ENCODE data around the gene NMRK2. TPM values are rescaled to one million over a fixed set of nuclear protein-coding genes. Genes with fewer than 3 reads are reported as not detected.

NMRK2 gene
- total RNA-seq, 2 donors from 2014 or later, result 0.27 TPM; not detected in 1

- Histone ChIP-seq H3K4me1 (peaks cover 17% of the 10 kb centered on the region), H3K9ac (ENCODE audit: low read depth in 2 of 2, low read length in 2 of 2) (peak within 1 kb of the TSS; percentile 84 to 89), H3K9me3 (no peaks in the 10 kb centered on the region), H3K27me3 (no peaks in the 10 kb centered on the region), H3K36me3 (peaks cover 29% of the 10 kb centered on the region), H3K27ac (peak within 1 kb of the TSS; percentile 93), H3K4me3 (peak within 1 kb of the TSS; percentile 83)
- TF ChIP-seq CTCF (IDR thresholded peaks at IDR 0.05), result no peak
- intact Hi-C loops (cut with DNase I), result loop anchor here (5.0 to 10.0 kb wide), 2 partner anchors 150 to 222 kb away; no protein-coding TSS in a partner anchor
- peak; percentile 91 for DNase-seq
These were observed 52.2 kb downstream of the NMRK2 start, which contains the start of gene EEF2 for GRCh38 chr19:3984908-3985642. TSS of gene EEF2 (minus strand) at chr19:3985463. CDS start at chr19:3985380, 83 bp downstream.

- Histone ChIP-seq H3K9me3 (no peaks in the 10 kb centered on the region), H3K9ac (ENCODE audit: low read depth in 2 of 2, low read length in 2 of 2) (peak overlapping the region; percentile 84 to 89), H3K4me3 (peak overlapping the region; percentile 83), H3K36me3 (peaks cover 22% of the 10 kb centered on the region), H3K27ac (peak overlapping the region; percentile 26), H3K27me3 (no peaks in the 10 kb centered on the region), H3K4me1 (peaks cover 17% of the 10 kb centered on the region)
- DNase-seq, result no peak
- intact Hi-C loops (cut with DNase I), result loop anchor here (5.0 to 10.0 kb wide), 2 partner anchors 149 to 222 kb away; no protein-coding TSS in a partner anchor
- TF ChIP-seq CTCF (IDR thresholded peaks at IDR 0.05), result no peak
These were observed 52.9 kb downstream of the NMRK2 start for GRCh38 chr19:3985643-3986259.

- Histone ChIP-seq H3K4me3 (peak overlapping the region; percentile 83), H3K9me3 (no peaks in the 10 kb centered on the region), H3K4me1 (peaks cover 17% of the 10 kb centered on the region), H3K36me3 (peaks cover 15% of the 10 kb centered on the region), H3K27ac (peak overlapping the region; percentile 26), H3K9ac (ENCODE audit: low read depth in 2 of 2, low read length in 2 of 2) (peak overlapping the region; percentile 37 to 84), H3K27me3 (no peaks in the 10 kb centered on the region)
- peak; percentile 77 for DNase-seq
- TF ChIP-seq CTCF (IDR thresholded peaks at IDR 0.05), result peak; percentile 51
- intact Hi-C loops (cut with DNase I), result loop anchor here (5.0 to 10.0 kb wide), 2 partner anchors 148 to 221 kb away; no protein-coding TSS in a partner anchor
These were observed 53.6 kb downstream of the NMRK2 start for GRCh38 chr19:3986260-3987041.

- Histone ChIP-seq H3K4me1 (peaks cover 17% of the 10 kb centered on the region), H3K9ac (ENCODE audit: low read depth in 2 of 2, low read length in 2 of 2) (peak overlapping the region in 1 of 2 donors; percentile 40), H3K4me3 (no peak overlapping the region), H3K36me3 (peaks cover 2% of the 10 kb centered on the region), H3K27me3 (no peaks in the 10 kb centered on the region), H3K27ac (no peak overlapping the region), H3K9me3 (no peaks in the 10 kb centered on the region)
- peak; percentile 96 for TF ChIP-seq CTCF (IDR thresholded peaks at IDR 0.05)
- DNase-seq, result peak; percentile 89
- intact Hi-C loops (cut with DNase I), result loop anchor here (5.0 to 10.0 kb wide), 2 partner anchors 147 to 220 kb away; no protein-coding TSS in a partner anchor
These were observed 54.9 kb downstream of the NMRK2 start for GRCh38 chr19:3987619-3988371.

All from colonic mucosa (tissue), 4 donors.